Mesendoderm (in vitro differentiated cells): ENCODE measurements around the gene FOXD1.

Source experiments
- DNase-seq: peaks from one replicate; pipeline ENCODE4 v3.0.0; 2013
- H2AK5ac ChIP-seq: 2 replicates; pipeline ENCODE4 v1.6.1; 2013; ENCODE audit warnings: low read length, inconsistent platforms
- H2BK120ac ChIP-seq: 2 replicates; pipeline ENCODE4 v1.6.1; 2013; ENCODE audit warnings: low read depth, mild to moderate bottlenecking, low read length, moderate library complexity, mixed read lengths
- H2BK15ac ChIP-seq: replicated peaks from 2 replicates; pipeline ENCODE4 v1.6.1; 2013; ENCODE audit warnings: low read depth, mild to moderate bottlenecking, moderate library complexity
- H2BK5ac ChIP-seq: 2 replicates; pipeline ENCODE4 v1.6.1; 2013; ENCODE audit warnings: low read length, inconsistent platforms
- H3K18ac ChIP-seq: 2 replicates; pipeline ENCODE4 v1.6.1; 2013; ENCODE audit warnings: mild to moderate bottlenecking, low read length, mixed read lengths
- H3K23ac ChIP-seq: one replicate; pipeline ENCODE4 v1.6.1; 2013; ENCODE audit warnings: low read length
- H3K27ac ChIP-seq: 2 replicates; pipeline ENCODE4 v1.5.1; 2013; ENCODE audit warnings: low read depth, mild to moderate bottlenecking, inconsistent platforms, low read length, moderate library complexity
- H3K27me3 ChIP-seq: 2 replicates; pipeline ENCODE4 v1.6.1; 2013; ENCODE audit warnings: low read length, control low read depth, mild to moderate bottlenecking, inconsistent platforms; ENCODE audit not compliant: insufficient read depth, poor library complexity
- H3K36me3 ChIP-seq: 2 replicates; pipeline ENCODE4 v1.6.1; 2013; ENCODE audit warnings: low read length, inconsistent platforms; ENCODE audit not compliant: control insufficient read depth, insufficient read depth
- H3K4ac ChIP-seq: one replicate; pipeline ENCODE4 v1.6.1; 2013; ENCODE audit warnings: low read depth, mild to moderate bottlenecking, low read length, moderate library complexity
- H3K4me1 ChIP-seq: 2 replicates; pipeline ENCODE4 v1.6.1; 2013; ENCODE audit warnings: low read depth, low read length, inconsistent platforms; ENCODE audit not compliant: control insufficient read depth
- H3K4me2 ChIP-seq: 2 replicates; pipeline ENCODE4 v1.6.1; 2013; ENCODE audit warnings: low read length
- H3K4me3 ChIP-seq: 2 replicates; pipeline ENCODE4 v1.5.1; 2013; ENCODE audit warnings: mild to moderate bottlenecking, low read length
- H3K56ac ChIP-seq: one replicate; pipeline ENCODE4 v1.6.1; 2013; ENCODE audit warnings: low read length
- H3K79me1 ChIP-seq: 2 replicates; pipeline ENCODE4 v1.6.1; 2013; ENCODE audit warnings: low read length, inconsistent platforms
- H3K79me2 ChIP-seq: 2 replicates; pipeline ENCODE4 v1.6.1; 2013; ENCODE audit warnings: mild to moderate bottlenecking, low read length; ENCODE audit not compliant: control insufficient read depth, insufficient read depth
- H3K9ac ChIP-seq: 2 replicates; pipeline ENCODE4 v1.6.1; 2013; ENCODE audit warnings: low read length, inconsistent platforms
- H4K5ac ChIP-seq: one replicate; pipeline ENCODE4 v1.6.1; 2013; ENCODE audit warnings: low read length
- H4K8ac ChIP-seq: one replicate; pipeline ENCODE4 v1.6.1; 2013; ENCODE audit warnings: low read depth, mild to moderate bottlenecking, control low read depth, low read length, moderate library complexity
- WGBS: extraction: QIAGEN DNeasy Blood & Tissue Kit; methylation state at CpG from one replicate; pipeline ENCODE4 v1.1.7; 2013; ENCODE audit warnings: low lambda C conversion rate, missing lambda C conversion rate; ENCODE audit not compliant: insufficient coverage; ENCODE audit errors: extremely low coverage; 5-methylcytosine and 5-hydroxymethylcytosine counted together

Gene FOXD1

GRCh38 chr5:73419465-73420390 is 28.8 kb downstream of the FOXD1 start:
- H3K18ac ChIP-seq, result peak overlapping the region; percentile 65
- no peaks in the 10 kb centered on the region for H3K79me2 ChIP-seq
- H3K27me3 ChIP-seq, result peaks cover 21% of the 10 kb centered on the region
- no peaks in the 10 kb centered on the region for H3K79me1 ChIP-seq
- DNase-seq, result peak; percentile 70
- H3K23ac ChIP-seq, result peak overlapping the region; percentile 91
- no peak overlapping the region for H2BK120ac ChIP-seq
- H3K9ac ChIP-seq, result peak overlapping the region; percentile 64
- no peak overlapping the region for H2BK5ac ChIP-seq
- no peaks in the 10 kb centered on the region for H3K36me3 ChIP-seq
- no peaks in the 10 kb centered on the region for H3K4me1 ChIP-seq
- no peak overlapping the region for H3K4ac ChIP-seq
- no peak overlapping the region for H4K5ac ChIP-seq
- no peak overlapping the region for H2BK15ac ChIP-seq
- H4K8ac ChIP-seq, result no peak overlapping the region
- no peak overlapping the region for H3K27ac ChIP-seq
- peak overlapping the region; percentile 89 for H3K4me2 ChIP-seq
- H3K56ac ChIP-seq, result peak overlapping the region; percentile 77
- no CpG with 5 or more reads among the region's 79 CpGs for WGBS
- no peak overlapping the region for H2AK5ac ChIP-seq
- H3K4me3 ChIP-seq, result peak overlapping the region; percentile 32

- Histone ChIP-seq H3K79me2 (no peaks in the 10 kb centered on the region), H3K4me3 (no peak overlapping the region), H3K36me3 (no peaks in the 10 kb centered on the region), H2BK15ac (no peak overlapping the region), H2BK120ac (no peak overlapping the region), H3K4ac (peak overlapping the region; percentile 21), H3K9ac (no peak overlapping the region), H4K8ac (no peak overlapping the region), H2AK5ac (no peak overlapping the region), H3K18ac (no peak overlapping the region), H3K23ac (no peak overlapping the region), H3K79me1 (no peaks in the 10 kb centered on the region), H2BK5ac (no peak overlapping the region), H3K56ac (peak overlapping the region; percentile 39), H3K4me1 (no peaks in the 10 kb centered on the region), H3K4me2 (peak overlapping the region; percentile 89), H3K27ac (no peak overlapping the region), H3K27me3 (peaks cover 21% of the 10 kb centered on the region), H4K5ac (no peak overlapping the region)
- no CpG with 5 or more reads among the region's 6 CpGs for WGBS
- no peak for DNase-seq
Measured at GRCh38 chr5:73419117-73419464, 29.5 kb downstream of the FOXD1 start.

GRCh38 chr5:73418244-73418691 is 30.3 kb downstream of the FOXD1 start:
- Histone ChIP-seq H3K56ac (no peak overlapping the region), H3K18ac (no peak overlapping the region), H3K4me2 (no peak overlapping the region), H3K79me1 (no peaks in the 10 kb centered on the region), H2BK120ac (no peak overlapping the region), H3K27me3 (peaks cover 21% of the 10 kb centered on the region), H3K9ac (no peak overlapping the region), H4K5ac (no peak overlapping the region), H2AK5ac (no peak overlapping the region), H2BK15ac (no peak overlapping the region), H3K4ac (no peak overlapping the region), H3K4me3 (no peak overlapping the region), H3K23ac (no peak overlapping the region), H3K79me2 (no peaks in the 10 kb centered on the region), H4K8ac (no peak overlapping the region), H2BK5ac (no peak overlapping the region), H3K36me3 (no peaks in the 10 kb centered on the region), H3K27ac (no peak overlapping the region), H3K4me1 (no peaks in the 10 kb centered on the region)
- no peak for DNase-seq
- no CpG with 5 or more reads among the region's 6 CpGs for WGBS

- no peak overlapping the region for H3K56ac ChIP-seq
- H2AK5ac ChIP-seq, result no peak overlapping the region
- no peak overlapping the region for H4K8ac ChIP-seq
- H3K27me3 ChIP-seq, result peaks cover 21% of the 10 kb centered on the region
- H3K4me1 ChIP-seq, result no peaks in the 10 kb centered on the region
- H3K4me3 ChIP-seq, result no peak overlapping the region
- H2BK5ac ChIP-seq, result no peak overlapping the region
- no peak overlapping the region for H3K18ac ChIP-seq
- no peak for DNase-seq
- no peaks in the 10 kb centered on the region for H3K79me1 ChIP-seq
- H3K4ac ChIP-seq, result no peak overlapping the region
- no peak overlapping the region for H3K27ac ChIP-seq
- H2BK15ac ChIP-seq, result no peak overlapping the region
- no peak overlapping the region for H3K23ac ChIP-seq
- no CpG with 5 or more reads among the region's 10 CpGs for WGBS
- H4K5ac ChIP-seq, result no peak overlapping the region
- H2BK120ac ChIP-seq, result no peak overlapping the region
- no peak overlapping the region for H3K9ac ChIP-seq
- no peak overlapping the region for H3K4me2 ChIP-seq
- no peaks in the 10 kb centered on the region for H3K36me3 ChIP-seq
- H3K79me2 ChIP-seq, result no peaks in the 10 kb centered on the region
Measured at GRCh38 chr5:73417303-73418034, 31.1 kb downstream of the FOXD1 start.

DNA sequence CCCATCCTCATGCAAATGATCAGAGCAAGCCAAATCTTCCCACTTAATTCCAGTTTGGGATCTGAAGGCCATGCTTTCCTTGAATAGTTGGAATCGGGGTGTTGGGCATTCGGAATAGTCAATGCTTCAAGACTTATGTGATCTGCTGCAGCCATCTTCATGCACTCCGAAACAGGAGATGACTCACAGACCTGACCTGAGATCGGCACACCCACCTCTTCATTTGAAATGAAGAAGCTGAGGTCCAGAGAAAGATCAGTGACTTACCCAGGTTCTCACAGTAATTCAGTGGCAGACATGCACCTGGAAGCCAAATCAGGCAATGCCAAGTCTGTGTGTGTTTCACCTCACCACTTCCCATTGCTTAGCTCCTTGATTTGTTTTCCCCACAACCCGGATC is 33.0 kb downstream of the FOXD1 start:
- Histone ChIP-seq H3K27ac (no peak overlapping the region), H3K79me2 (no peaks in the 10 kb centered on the region), H3K27me3 (peaks cover 14% of the 10 kb centered on the region), H4K5ac (no peak overlapping the region), H2AK5ac (no peak overlapping the region), H3K18ac (no peak overlapping the region), H3K23ac (no peak overlapping the region), H3K4me3 (no peak overlapping the region), H3K36me3 (no peaks in the 10 kb centered on the region), H3K9ac (no peak overlapping the region), H4K8ac (no peak overlapping the region), H3K4ac (no peak overlapping the region), H2BK15ac (no peak overlapping the region), H3K56ac (no peak overlapping the region), H3K79me1 (no peaks in the 10 kb centered on the region), H3K4me2 (no peak overlapping the region), H3K4me1 (no peaks in the 10 kb centered on the region), H2BK120ac (no peak overlapping the region), H2BK5ac (no peak overlapping the region)
- WGBS, result no CpG with 5 or more reads among the region's 5 CpGs
- DNase-seq, result no peak
